ENCODE data around the gene MOBP.
"Not testable (repeated sequence)": the region's sequence is repeated elsewhere in the genome, so short reads cannot be mapped to it uniquely, and the experiment has no call there.

Gene MOBP

GRCh38 chr3:39453134-39453533 lies 14.3 kb upstream of the MOBP start:
- TF ChIP-seq, protein P1, sequence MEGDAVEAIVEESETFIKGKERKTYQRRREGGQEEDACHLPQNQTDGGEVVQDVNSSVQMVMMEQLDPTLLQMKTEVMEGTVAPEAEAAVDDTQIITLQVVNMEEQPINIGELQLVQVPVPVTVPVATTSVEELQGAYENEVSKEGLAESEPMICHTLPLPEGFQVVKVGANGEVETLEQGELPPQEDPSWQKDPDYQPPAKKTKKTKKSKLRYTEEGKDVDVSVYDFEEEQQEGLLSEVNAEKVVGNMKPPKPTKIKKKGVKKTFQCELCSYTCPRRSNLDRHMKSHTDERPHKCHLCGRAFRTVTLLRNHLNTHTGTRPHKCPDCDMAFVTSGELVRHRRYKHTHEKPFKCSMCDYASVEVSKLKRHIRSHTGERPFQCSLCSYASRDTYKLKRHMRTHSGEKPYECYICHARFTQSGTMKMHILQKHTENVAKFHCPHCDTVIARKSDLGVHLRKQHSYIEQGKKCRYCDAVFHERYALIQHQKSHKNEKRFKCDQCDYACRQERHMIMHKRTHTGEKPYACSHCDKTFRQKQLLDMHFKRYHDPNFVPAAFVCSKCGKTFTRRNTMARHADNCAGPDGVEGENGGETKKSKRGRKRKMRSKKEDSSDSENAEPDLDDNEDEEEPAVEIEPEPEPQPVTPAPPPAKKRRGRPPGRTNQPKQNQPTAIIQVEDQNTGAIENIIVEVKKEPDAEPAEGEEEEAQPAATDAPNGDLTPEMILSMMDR (IDR thresholded peaks at IDR 0.05): no peak
- Histone ChIP-seq H3K27ac (no peak overlapping the region), H3K36me3 (no peaks in the 10 kb centered on the region), H3K4me1 (no peaks in the 10 kb centered on the region), H3K4me3 (no peak overlapping the region), H3K27me3 (peaks cover 0 to 7% of the 10 kb centered on the region in 2 donors), H3K9me3 (no peaks in the 10 kb centered on the region)
- intact Hi-C loops (cut with DNase I; ENCODE audit: low total_unique reads): no loop called here
- no peak for DNase-seq

- H3K4me1 ChIP-seq; H3K9me3 ChIP-seq; H3K36me3 ChIP-seq; H3K4me3 ChIP-seq; H3K27ac ChIP-seq; intact Hi-C loops (cut with DNase I; ENCODE audit: low total_unique reads); DNase-seq; H3K27me3 ChIP-seq: not testable (repeated sequence)
Observed at GRCh38 chr3:39453872-39454271, 13.6 kb upstream of the MOBP start.

GRCh38 chr3:39454591-39455217 lies 12.8 kb upstream of the MOBP start:
- Histone ChIP-seq H3K4me1 (no peaks in the 10 kb centered on the region), H3K27ac (no peak overlapping the region), H3K36me3 (no peaks in the 10 kb centered on the region), H3K4me3 (no peak overlapping the region), H3K9me3 (no peaks in the 10 kb centered on the region), H3K27me3 (peaks cover 0 to 7% of the 10 kb centered on the region in 2 donors)
- TF ChIP-seq, protein P1 (IDR thresholded peaks at IDR 0.05): no peak
- intact Hi-C loops (cut with DNase I; ENCODE audit: low total_unique reads): no loop called here
- DNase-seq: no peak

- no peaks in the 10 kb centered on the region for H3K9me3 ChIP-seq
- H3K27me3 ChIP-seq: peaks cover 0 to 7% of the 10 kb centered on the region in 2 donors
- intact Hi-C loops (cut with DNase I; ENCODE audit: low total_unique reads): no loop called here
- TF ChIP-seq, protein P1 (IDR thresholded peaks at IDR 0.05): no peak
- H3K36me3 ChIP-seq: no peaks in the 10 kb centered on the region
- no peak for DNase-seq
- H3K4me1 ChIP-seq: no peaks in the 10 kb centered on the region
- no peak overlapping the region for H3K4me3 ChIP-seq
- H3K27ac ChIP-seq: no peak overlapping the region
Observed at GRCh38 chr3:39456159-39456558, 11.3 kb upstream of the MOBP start.

- Histone ChIP-seq H3K4me1 (no peaks in the 10 kb centered on the region), H3K4me3 (no peak overlapping the region), H3K27me3 (peaks cover 0 to 7% of the 10 kb centered on the region in 2 donors), H3K36me3 (no peaks in the 10 kb centered on the region), H3K27ac (no peak overlapping the region), H3K9me3 (no peaks in the 10 kb centered on the region)
- intact Hi-C loops (cut with DNase I; ENCODE audit: low total_unique reads): no loop called here
- TF ChIP-seq, protein P1 (IDR thresholded peaks at IDR 0.05): no peak
- DNase-seq: no peak
Observed at GRCh38 chr3:39457361-39457760, 10.1 kb upstream of the MOBP start.

DNA sequence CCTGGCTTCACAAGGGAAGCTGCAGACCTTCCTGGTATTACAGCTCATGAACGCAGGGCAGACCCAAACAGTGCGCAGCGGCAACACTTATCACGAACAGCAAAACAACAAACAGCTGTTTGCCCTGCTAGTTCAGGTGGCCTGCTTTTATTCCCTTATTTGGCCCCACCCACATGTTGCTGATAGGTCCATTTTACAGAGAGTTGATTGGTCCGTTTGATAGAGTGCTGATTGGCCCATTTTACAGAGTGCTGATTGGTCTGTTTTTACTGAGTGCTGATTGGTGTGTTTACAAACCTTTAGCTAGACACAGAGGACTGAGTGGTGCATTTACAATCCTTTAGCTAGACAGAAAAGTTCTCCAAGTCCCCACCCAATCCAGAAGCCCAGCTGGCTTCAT lies 8.9 kb upstream of the MOBP start:
- H3K27ac ChIP-seq; H3K4me1 ChIP-seq; H3K9me3 ChIP-seq; H3K36me3 ChIP-seq; DNase-seq; H3K4me3 ChIP-seq; H3K27me3 ChIP-seq; intact Hi-C loops (cut with DNase I; ENCODE audit: low total_unique reads): not testable (repeated sequence)

DNA sequence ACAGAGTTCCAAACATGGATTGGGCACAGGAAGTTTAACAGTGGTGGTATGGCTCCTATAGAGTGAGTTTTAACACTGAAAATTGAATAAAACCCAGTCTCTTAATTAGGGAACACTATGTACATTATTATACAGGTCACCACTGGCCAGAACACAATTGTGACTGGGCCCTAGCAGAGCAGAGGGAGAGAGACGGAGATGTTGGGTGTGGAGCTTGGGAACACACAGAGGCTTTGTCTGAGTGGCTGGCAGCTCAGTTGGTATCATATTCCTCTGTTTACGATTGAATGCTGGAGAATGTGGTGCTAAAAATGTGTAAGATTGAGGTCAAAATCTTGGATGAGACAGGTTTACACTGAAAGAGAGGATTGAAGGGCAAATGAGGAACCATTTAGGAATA lies 6.8 kb upstream of the MOBP start:
- Histone ChIP-seq H3K4me1 (no peaks in the 10 kb centered on the region), H3K27me3 (peaks cover 0 to 5% of the 10 kb centered on the region in 2 donors), H3K4me3 (no peak overlapping the region), H3K36me3 (no peaks in the 10 kb centered on the region), H3K27ac (no peak overlapping the region), H3K9me3 (no peaks in the 10 kb centered on the region)
- intact Hi-C loops (cut with DNase I; ENCODE audit: low total_unique reads): no loop called here
- no peak for DNase-seq
- TF ChIP-seq, protein P1 (IDR thresholded peaks at IDR 0.05): no peak
